Activated CD4-positive, CD25-positive, alpha-beta regulatory T cell (primary cell): Measurements from ENCODE around the gene ZFP1.
"Not testable (repeated sequence)": the region's sequence is repeated elsewhere in the genome, so short reads cannot be mapped to it uniquely, and the experiment has no call there.

ENCODE experiments used
- DNase-seq, 4 experiments: peaks; one replicate each; lab custom pipeline; 2025; lab: John Stamatoyannopoulos, UW

Gene ZFP1

GRCh38 chr16:75113541-75114121 is 34.7 kb upstream of the ZFP1 start:
- DNase-seq: no peak

DNA sequence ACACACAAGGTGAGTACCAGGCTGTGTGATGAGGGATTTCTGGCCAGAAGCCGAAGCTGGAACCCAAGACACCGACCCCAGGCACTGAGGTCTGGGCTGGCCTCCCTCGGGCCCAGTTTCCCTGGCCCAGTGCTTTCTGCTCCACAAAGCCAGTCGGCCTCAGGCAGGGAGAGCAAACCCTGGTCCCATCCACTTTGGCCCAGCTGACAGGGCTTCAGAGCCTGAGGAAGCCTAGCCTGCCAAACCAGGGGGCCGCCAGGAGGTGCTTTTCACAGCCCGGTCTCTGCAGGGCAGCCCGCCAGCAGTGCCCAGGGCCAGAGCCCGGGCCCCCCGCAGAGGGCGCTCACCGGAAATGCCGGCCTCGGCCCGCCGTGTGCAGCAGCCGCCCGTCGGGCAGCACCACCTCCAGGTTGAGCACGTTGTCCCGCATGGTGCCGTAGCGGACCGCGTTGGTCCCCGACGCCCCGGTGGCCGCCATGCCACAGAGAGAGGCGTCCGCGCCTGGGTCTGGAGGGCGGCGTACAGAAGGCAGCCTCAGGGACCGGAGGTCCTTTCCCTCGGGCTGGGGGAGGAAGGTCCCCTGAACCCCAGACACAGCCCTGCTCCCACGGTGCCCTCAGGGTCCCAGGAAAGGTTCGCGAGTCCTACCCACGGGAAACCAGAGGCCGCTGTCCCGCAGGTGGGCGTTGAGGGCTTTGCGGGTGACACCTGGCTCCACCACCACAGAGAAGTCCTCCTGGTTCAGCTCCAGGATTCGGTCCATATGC is 34.0 kb upstream of the ZFP1 start:
- DNase-seq: no peak

DNA sequence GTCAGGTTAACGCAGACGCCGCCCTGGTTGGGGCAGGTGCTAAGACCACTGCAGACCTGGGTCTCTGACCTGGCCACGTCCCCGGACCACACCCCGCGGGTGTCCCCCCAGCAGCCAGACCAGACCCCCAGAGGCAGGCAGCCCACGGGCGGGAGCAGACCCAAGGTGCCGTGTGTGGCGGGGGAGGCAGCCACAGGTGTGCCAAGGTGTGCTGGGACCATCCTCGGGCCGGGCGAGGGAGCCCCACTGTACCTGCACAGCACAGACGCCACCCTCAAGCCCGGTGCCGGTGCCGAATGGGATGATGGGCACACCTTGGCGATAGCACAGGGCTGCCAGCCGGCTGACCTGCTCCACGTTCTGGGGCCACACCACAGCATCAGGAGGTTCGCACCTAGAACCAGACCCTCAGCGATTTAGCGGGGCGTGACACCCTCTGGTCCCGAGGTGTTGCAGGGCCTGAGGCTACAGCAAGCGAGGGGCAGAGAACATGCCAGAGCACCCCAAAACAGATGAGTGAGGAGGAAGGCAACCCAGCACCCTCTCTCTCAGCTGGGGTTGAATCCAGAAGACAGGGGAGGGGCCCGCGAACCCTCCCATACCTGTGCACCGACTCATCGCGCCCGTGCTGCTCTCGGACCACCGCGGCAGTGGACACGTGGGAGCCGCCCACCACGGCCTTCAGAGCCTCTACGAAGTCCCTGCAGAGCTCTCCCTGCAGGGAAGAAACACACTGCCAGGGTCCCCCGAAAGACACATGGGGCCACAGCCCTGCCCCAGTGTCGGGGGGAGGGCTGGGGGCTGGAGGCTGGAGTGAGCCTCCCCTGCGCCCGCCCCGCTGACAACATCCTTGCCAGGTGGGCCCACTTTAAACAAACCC is 33.1 kb upstream of the ZFP1 start:
- DNase-seq: no peak

DNA sequence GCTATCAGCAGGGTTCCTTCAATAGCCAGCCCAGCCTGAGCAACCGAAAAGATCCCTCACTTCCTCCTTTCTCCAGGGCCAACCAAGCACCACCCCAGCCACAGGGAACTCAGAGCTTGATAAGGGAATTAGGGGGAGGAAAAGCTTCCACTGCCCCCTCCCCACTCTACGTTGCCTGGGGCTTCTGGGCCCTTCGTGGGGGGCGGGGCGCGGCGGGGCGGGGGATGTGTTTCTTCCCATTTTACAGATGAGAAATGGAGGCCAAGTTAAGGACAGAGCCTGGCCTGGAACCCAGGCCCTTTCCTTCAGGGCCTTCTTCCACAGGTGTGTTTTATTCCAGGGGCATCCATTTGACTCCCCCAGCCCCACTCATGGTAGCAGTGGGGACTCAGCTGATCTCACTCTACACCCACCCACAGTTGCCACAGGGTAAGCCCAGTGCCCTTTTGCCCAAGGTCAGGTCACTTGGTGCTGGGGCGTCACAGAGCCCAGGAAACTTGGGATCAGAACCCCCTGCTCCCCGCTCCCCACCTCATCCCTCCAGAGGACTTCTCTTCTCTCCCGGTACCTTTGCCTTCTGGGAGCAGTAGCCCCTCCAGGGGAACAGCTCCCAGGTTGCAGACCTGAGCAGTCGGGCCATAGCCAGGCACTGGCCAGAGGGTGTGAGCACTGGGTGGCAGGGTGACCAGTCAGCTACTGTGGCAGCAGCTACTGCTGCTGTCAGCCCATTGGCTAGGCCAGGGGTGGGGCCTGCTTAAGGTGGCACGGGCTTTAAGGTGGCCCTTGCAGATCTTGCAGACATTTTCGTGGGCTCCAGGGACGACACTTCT is 32.0 kb upstream of the ZFP1 start, which contains the start of gene LDHD:
Gene LDHD (minus strand): TSS at position 700 of the 830 bp plus-strand sequence. CDS start 60 bp downstream, at position 640.
- DNase-seq: no peak

DNA sequence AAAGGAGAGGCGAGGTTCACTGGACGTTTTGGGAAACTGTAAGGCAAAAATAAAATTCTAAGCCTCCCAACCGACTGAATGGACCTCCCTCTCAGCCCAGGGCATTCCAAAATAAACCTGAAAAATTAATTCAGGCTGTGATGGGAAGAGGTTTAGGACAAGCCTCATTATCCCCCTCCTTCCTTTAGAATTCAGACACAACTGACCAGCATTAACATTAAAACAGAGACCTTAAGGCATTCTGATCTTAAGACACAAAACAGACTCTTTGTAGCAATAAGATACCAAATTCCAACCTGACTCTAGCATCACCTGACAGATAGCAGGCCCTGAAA is 31.4 kb upstream of the ZFP1 start:
- no peak for DNase-seq

GRCh38 chr16:75118943-75119539 is 29.3 kb upstream of the ZFP1 start:
- DNase-seq: no peak

- no peak for DNase-seq
Measured at GRCh38 chr16:75120253-75120652, 28.1 kb upstream of the ZFP1 start.

DNA sequence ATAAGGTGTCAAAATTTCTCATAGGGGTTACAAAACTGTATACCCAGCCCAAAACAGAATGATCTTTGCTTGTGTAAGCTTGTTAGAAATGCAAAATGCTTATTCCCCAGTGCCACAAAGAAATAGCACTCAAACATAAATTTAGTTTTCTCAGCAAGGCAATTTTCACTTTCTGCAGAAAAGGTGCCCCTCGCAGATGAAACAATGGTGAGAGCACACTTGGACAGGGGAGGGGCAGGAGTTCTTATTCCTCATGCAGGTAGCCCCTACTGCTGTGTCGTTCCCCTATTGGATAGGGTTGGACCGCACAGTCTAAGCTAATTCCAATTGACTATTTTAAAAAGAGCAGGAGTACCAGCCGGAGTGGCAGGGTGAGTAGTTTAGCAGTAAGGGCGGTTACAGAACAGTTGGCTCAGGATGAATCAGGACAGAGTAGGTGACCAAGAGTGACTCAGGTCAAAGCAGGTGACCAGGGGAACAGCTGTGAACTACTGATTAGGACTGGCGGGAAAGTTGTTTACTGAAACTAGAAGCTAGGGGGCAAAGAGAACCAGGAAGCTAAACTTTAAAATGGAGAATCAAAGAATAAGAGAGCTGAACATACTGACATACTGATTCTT is 26.3 kb upstream of the ZFP1 start:
- no peak for DNase-seq

GRCh38 chr16:75122609-75123008 is 25.7 kb upstream of the ZFP1 start:
- DNase-seq: no peak

DNA sequence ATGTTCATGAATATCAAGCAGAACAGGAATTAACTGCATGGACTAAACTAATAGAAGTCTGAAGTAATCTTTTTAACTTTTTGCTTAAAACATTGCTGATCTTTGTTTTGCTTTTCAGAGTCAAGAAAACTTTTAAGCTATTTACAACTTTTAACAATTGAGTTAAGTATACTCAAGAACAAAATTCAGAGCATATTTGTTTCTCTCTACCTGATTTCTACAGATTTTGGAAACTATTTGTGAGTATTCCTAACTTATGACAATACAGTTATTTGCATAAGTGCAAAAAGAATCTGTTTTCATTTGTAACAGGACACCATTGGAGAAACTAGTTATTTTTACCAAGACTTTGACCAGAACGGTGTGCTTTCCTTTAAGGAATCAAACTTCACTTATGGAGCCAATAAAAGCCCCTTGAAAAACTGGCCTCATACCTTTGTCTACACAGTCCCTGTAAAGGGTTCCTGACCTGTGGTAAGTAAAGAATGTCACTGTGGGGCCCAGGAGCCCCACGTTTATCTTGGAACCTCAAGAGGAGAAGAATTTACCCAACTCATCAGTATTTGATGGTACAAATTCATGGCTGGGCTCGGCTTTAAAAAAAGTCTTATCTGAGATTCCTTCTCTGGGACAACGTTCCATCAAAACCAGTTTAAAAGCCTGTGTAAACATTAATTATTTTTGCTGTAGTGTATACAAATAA is 20.5 kb upstream of the ZFP1 start:
- DNase-seq: no peak

GRCh38 chr16:75129421-75130149 is 18.7 kb upstream of the ZFP1 start:
- not testable (repeated sequence) for DNase-seq

- no peak for DNase-seq
Measured at GRCh38 chr16:75130150-75130771, 18.1 kb upstream of the ZFP1 start.

DNA sequence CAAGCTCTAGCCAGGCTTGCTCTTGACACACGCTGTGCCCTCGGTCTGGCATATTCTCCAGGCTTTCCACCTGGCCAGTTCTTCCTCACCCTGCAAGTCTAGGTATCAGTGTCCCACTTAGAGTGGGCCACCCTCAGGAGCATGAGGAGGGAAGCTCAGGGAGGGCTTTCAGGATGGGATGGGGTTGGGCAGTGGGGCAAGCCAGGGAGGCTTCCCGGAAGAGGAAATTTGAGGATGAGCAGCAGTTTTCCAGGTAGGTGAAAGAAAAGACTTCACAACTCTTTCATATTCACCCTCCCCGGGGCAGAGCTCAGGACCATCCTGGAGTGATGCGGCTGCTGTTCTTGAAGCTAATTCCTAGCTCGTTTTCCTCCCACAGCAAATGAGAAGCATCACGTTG is 17.2 kb upstream of the ZFP1 start:
- DNase-seq: no peak

DNA sequence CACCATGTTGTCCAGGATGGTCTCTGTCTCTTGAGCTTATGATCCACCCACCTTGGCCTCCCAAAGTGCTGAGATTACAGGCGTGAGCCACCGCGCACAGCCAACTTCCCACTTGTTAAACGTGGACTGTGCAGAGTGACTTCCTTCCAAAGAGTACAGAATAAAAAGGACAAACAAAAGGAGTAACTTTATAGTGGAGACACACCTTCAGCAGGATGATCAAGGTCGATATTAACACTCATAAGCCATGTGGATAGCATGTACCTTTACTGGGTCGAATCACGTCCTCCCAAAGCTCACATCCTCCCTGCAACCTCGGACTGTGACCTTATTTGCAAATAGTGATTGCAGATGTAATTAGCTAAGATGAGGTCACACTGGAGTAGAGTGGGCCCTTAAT is 10.1 kb upstream of the ZFP1 start:
- DNase-seq: no peak

DNA sequence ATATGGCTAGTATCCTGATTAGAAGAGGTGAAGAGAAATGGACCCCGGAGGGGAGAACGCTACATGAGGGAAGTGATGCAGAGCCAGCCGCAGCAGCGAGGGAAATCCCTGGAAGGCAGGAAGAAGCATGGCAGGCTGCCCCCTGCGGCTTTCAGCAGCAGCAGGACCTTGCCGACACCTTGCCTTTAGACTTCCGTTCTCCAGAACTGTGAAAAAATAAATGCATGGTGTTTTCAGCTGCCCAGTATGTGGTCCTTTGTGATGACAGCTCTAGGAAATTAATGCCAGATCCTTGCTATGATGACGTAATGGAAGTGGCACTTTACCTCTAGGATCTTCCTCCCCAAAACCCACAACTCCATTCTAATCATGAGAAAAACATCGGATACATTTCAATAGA is 9.7 kb upstream of the ZFP1 start:
- DNase-seq: no peak

GRCh38 chr16:75139498-75139897 is 8.8 kb upstream of the ZFP1 start:
- DNase-seq: no peak

GRCh38 chr16:75143941-75144340 is 4.4 kb upstream of the ZFP1 start:
- no peak for DNase-seq

- DNase-seq: no peak
Measured at GRCh38 chr16:75147968-75148310, 385 bp upstream of the ZFP1 start.

GRCh38 chr16:75151798-75152197 is 3.5 kb downstream of the ZFP1 start:
- DNase-seq: no peak

GRCh38 chr16:75152635-75153034 is 4.3 kb downstream of the ZFP1 start:
- DNase-seq: no peak
